ENCODE results near the gene PLXND1. TPM values are rescaled to one million over a fixed set of nuclear protein-coding genes. Genes with fewer than 3 reads are reported as not detected.

Gene PLXND1
- total and polyA plus RNA-seq, 9 donors, result 21.6 to 120 (median 57.1) TPM

GRCh38 chr3:129622933-129623332 is 16.5 kb upstream of the PLXND1 start:
- Histone ChIP-seq H3K4me1 (ENCODE audit: insufficient read depth) (peaks cover 9% of the 10 kb centered on the region), H3K27me3 (no peaks in the 10 kb centered on the region), H3K27ac (no peak overlapping the region), H3K36me3 (no peaks in the 10 kb centered on the region), H3K4me3 (no peak overlapping the region), H3K9me3 (no peaks in the 10 kb centered on the region)
- intact Hi-C loops (cut with DNase I), result loop anchor here in 2 of 4 donors (5.0 to 10.0 kb wide), 2 partner anchors 131 to 312 kb away; no protein-coding TSS in a partner anchor
- TF ChIP-seq EP300 (IDR thresholded peaks at IDR 0.05), result no peak
- no peak for TF ChIP-seq POLR2A (IDR thresholded peaks at IDR 0.05)
- no peak for TF ChIP-seq CTCF (IDR thresholded peaks at IDR 0.05)
- DNase-seq, result peak in 2 of 5 donors; percentile 23 to 37
- WGBS, 3 donors, result 85 to 94% (median 86%) methylated on average over 10 of the region's 10 CpGs

- Histone ChIP-seq H3K27ac (no peak overlapping the region), H3K27me3 (no peaks in the 10 kb centered on the region), H3K36me3 (no peaks in the 10 kb centered on the region), H3K9me3 (no peaks in the 10 kb centered on the region), H3K4me1 (ENCODE audit: insufficient read depth) (peaks cover 9% of the 10 kb centered on the region), H3K4me3 (no peak overlapping the region)
- peak in 1 of 5 donors; percentile 37 for DNase-seq
- 40 to 45% (median 41%) methylated on average over 10 to 12 of the region's 12 CpGs for WGBS, 3 donors
- no peak for TF ChIP-seq CTCF (IDR thresholded peaks at IDR 0.05)
- TF ChIP-seq POLR2A (IDR thresholded peaks at IDR 0.05), result no peak
- TF ChIP-seq EP300 (IDR thresholded peaks at IDR 0.05), result no peak
- intact Hi-C loops (cut with DNase I), result loop anchor here in 2 of 4 donors (5.0 to 10.0 kb wide), 2 partner anchors 130 to 312 kb away; no protein-coding TSS in a partner anchor
These were observed 15.9 kb upstream of the PLXND1 start for GRCh38 chr3:129622226-129622874.

- intact Hi-C loops (cut with DNase I), result loop anchor here in 2 of 4 donors (5.0 to 10.0 kb wide), 2 partner anchors 129 to 313 kb away; no protein-coding TSS in a partner anchor
- DNase-seq, result peak in 2 of 5 donors; percentile 25 to 32
These were observed 15.2 kb upstream of the PLXND1 start for GRCh38 chr3:129621626-129622225.

More at GRCh38 chr3:129621626-129622225, 15.2 kb upstream of the PLXND1 start:
- no peak overlapping the region for H3K27ac ChIP-seq
- H3K4me3 ChIP-seq, result no peak overlapping the region
- WGBS, 3 donors, result 30 to 45% (median 42%) methylated on average over 14 of the region's 14 CpGs
- no peaks in the 10 kb centered on the region for H3K9me3 ChIP-seq
- H3K27me3 ChIP-seq, result no peaks in the 10 kb centered on the region
- H3K4me1 ChIP-seq (ENCODE audit: insufficient read depth), result peaks cover 9% of the 10 kb centered on the region
- no peaks in the 10 kb centered on the region for H3K36me3 ChIP-seq
- TF ChIP-seq EP300 (IDR thresholded peaks at IDR 0.05) (no peak), CTCF (IDR thresholded peaks at IDR 0.05) (no peak), POLR2A (IDR thresholded peaks at IDR 0.05) (no peak)
